ENCODE results near the gene IL6R.

The IL6R gene

DNA sequence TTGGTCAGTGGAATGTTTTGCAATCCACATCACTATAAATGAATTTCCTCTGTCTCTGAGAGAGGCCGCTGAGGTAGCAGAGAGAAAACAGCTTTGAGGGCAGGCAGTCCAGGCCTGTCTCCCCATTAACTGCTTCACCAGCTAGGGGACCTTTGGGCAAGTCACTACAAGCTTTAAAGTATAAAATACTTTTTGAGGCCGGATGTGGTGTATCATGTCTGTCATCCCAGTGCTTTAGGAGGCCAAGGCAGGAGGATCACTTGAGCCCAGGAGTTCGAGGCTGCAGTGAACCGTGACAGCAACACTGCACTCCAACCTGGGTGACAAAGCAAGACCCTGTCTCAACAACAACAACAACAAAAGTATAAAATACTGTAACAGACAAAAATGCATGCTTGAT lies 6.4 kb downstream of the IL6R start (continued):
- TF ChIP-seq PPARA (CRISPR knock-in tag; IDR thresholded peaks at IDR 0.05; ENCODE audit: borderline replicate concordance) (no peak), TCF4 (CRISPR knock-in tag; IDR thresholded peaks at IDR 0.05; ENCODE audit: borderline replicate concordance) (no peak), ZFP3 (CRISPR knock-in tag; IDR thresholded peaks at IDR 0.05) (no peak)
- TF ChIP-seq, protein P1, sequence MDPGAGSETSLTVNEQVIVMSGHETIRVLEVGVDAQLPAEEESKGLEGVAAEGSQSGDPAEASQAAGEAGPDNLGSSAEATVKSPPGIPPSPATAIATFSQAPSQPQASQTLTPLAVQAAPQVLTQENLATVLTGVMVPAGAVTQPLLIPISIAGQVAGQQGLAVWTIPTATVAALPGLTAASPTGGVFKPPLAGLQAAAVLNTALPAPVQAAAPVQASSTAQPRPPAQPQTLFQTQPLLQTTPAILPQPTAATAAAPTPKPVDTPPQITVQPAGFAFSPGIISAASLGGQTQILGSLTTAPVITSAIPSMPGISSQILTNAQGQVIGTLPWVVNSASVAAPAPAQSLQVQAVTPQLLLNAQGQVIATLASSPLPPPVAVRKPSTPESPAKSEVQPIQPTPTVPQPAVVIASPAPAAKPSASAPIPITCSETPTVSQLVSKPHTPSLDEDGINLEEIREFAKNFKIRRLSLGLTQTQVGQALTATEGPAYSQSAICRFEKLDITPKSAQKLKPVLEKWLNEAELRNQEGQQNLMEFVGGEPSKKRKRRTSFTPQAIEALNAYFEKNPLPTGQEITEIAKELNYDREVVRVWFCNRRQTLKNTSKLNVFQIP (CRISPR knock-in tag; IDR thresholded peaks at IDR 0.05; ENCODE audit: borderline replicate concordance, low read depth): no peak
- TF ChIP-seq, protein P2, sequence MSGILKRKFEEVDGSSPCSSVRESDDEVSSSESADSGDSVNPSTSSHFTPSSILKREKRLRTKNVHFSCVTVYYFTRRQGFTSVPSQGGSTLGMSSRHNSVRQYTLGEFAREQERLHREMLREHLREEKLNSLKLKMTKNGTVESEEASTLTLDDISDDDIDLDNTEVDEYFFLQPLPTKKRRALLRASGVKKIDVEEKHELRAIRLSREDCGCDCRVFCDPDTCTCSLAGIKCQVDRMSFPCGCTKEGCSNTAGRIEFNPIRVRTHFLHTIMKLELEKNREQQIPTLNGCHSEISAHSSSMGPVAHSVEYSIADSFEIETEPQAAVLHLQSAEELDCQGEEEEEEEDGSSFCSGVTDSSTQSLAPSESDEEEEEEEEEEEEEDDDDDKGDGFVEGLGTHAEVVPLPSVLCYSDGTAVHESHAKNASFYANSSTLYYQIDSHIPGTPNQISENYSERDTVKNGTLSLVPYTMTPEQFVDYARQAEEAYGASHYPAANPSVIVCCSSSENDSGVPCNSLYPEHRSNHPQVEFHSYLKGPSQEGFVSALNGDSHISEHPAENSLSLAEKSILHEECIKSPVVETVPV (CRISPR knock-in tag; IDR thresholded peaks at IDR 0.05): no peak

DNA sequence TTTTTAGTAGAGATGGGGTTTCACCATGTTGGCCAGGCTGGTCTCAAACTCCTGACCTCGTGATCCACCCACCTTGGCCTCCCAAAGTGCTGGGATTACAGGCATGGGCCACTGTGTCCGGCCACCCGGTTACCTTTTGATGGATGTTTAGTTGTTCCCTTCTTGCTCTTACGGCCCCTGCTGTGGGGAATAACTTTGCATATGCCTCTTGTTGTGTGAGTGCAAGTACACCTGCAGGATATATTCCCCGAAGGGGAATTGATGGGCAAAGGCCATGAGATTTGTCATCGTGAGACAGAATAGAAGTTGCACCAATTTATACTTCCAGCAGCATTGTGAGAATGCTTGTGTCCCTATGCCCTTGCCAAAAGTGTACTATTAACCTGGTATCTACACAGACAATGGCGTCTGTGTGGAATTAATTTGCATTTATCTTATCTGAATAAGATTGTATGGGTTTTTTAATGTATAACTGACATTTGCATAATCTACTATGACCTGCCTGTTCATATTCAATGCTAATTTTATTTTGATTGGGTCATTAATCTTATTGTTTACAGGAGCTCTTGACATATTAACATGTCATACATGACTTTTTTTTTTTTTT lies 8.1 kb downstream of the IL6R start:
- ATAC-seq: no peak

More for the DNA sequence above, 8.1 kb downstream of the IL6R start:
- TF ChIP-seq TOX (CRISPR knock-in tag; IDR thresholded peaks at IDR 0.05; ENCODE audit: borderline replicate concordance) (no peak), SNAI2 (CRISPR knock-in tag; IDR thresholded peaks at IDR 0.05) (no peak), ZNF70 (CRISPR knock-in tag; IDR thresholded peaks at IDR 0.05) (no peak), GLIS3 (CRISPR knock-in tag; IDR thresholded peaks at IDR 0.05) (no peak), ARNTL (CRISPR knock-in tag; IDR thresholded peaks at IDR 0.05; ENCODE audit: borderline replicate concordance, low read depth) (no peak), ZNF8 (CRISPR knock-in tag; IDR thresholded peaks at IDR 0.05) (no peak), ZFP30 (CRISPR knock-in tag; IDR thresholded peaks at IDR 0.05) (no peak), ISL1 (CRISPR knock-in tag; IDR thresholded peaks at IDR 0.05) (no peak), ESRRG (CRISPR knock-in tag; IDR thresholded peaks at IDR 0.05) (no peak), TCF4 (CRISPR knock-in tag; IDR thresholded peaks at IDR 0.05; ENCODE audit: borderline replicate concordance) (no peak)
- TF ChIP-seq, protein P3, sequence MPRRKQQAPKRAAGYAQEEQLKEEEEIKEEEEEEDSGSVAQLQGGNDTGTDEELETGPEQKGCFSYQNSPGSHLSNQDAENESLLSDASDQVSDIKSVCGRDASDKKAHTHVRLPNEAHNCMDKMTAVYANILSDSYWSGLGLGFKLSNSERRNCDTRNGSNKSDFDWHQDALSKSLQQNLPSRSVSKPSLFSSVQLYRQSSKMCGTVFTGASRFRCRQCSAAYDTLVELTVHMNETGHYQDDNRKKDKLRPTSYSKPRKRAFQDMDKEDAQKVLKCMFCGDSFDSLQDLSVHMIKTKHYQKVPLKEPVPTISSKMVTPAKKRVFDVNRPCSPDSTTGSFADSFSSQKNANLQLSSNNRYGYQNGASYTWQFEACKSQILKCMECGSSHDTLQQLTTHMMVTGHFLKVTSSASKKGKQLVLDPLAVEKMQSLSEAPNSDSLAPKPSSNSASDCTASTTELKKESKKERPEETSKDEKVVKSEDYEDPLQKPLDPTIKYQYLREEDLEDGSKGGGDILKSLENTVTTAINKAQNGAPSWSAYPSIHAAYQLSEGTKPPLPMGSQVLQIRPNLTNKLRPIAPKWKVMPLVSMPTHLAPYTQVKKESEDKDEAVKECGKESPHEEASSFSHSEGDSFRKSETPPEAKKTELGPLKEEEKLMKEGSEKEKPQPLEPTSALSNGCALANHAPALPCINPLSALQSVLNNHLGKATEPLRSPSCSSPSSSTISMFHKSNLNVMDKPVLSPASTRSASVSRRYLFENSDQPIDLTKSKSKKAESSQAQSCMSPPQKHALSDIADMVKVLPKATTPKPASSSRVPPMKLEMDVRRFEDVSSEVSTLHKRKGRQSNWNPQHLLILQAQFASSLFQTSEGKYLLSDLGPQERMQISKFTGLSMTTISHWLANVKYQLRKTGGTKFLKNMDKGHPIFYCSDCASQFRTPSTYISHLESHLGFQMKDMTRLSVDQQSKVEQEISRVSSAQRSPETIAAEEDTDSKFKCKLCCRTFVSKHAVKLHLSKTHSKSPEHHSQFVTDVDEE (CRISPR knock-in tag; IDR thresholded peaks at IDR 0.05): no peak
- TF ChIP-seq, protein P4, sequence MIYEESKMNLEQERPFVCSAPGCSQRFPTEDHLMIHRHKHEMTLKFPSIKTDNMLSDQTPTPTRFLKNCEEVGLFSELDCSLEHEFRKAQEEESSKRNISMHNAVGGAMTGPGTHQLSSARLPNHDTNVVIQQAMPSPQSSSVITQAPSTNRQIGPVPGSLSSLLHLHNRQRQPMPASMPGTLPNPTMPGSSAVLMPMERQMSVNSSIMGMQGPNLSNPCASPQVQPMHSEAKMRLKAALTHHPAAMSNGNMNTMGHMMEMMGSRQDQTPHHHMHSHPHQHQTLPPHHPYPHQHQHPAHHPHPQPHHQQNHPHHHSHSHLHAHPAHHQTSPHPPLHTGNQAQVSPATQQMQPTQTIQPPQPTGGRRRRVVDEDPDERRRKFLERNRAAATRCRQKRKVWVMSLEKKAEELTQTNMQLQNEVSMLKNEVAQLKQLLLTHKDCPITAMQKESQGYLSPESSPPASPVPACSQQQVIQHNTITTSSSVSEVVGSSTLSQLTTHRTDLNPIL (CRISPR knock-in tag; IDR thresholded peaks at IDR 0.05; ENCODE audit: low read depth): no peak
- TF ChIP-seq, protein P1 (CRISPR knock-in tag; IDR thresholded peaks at IDR 0.05; ENCODE audit: borderline replicate concordance, low read depth): no peak
- TF ChIP-seq, protein P5, sequence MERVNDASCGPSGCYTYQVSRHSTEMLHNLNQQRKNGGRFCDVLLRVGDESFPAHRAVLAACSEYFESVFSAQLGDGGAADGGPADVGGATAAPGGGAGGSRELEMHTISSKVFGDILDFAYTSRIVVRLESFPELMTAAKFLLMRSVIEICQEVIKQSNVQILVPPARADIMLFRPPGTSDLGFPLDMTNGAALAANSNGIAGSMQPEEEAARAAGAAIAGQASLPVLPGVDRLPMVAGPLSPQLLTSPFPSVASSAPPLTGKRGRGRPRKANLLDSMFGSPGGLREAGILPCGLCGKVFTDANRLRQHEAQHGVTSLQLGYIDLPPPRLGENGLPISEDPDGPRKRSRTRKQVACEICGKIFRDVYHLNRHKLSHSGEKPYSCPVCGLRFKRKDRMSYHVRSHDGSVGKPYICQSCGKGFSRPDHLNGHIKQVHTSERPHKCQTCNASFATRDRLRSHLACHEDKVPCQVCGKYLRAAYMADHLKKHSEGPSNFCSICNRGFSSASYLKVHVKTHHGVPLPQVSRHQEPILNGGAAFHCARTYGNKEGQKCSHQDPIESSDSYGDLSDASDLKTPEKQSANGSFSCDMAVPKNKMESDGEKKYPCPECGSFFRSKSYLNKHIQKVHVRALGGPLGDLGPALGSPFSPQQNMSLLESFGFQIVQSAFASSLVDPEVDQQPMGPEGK (CRISPR knock-in tag; IDR thresholded peaks at IDR 0.05; ENCODE audit: borderline replicate concordance): no peak
- TF ChIP-seq, protein P2 (CRISPR knock-in tag; IDR thresholded peaks at IDR 0.05): no peak

Measured in SK-N-SH treated with all-trans-retinoic acid at 6 μM for 48 hours (cell line).